ENCODE data around the gene CKS2. TPM values are rescaled to one million over a fixed set of nuclear protein-coding genes. Genes with fewer than 3 reads are reported as not detected.

The CKS2 gene
- total RNA-seq, 1 experiment from 2014 or later, result 93.8 TPM

- H3K4me3 Mint-ChIP-seq (ENCODE audit: unreplicated experiment), result no peak overlapping the region
- ChIA-PET CTCF (no interaction called here), POLR2A (no interaction called here)
- peaks cover 6% of the 10 kb centered on the region for H3K4me1 Mint-ChIP-seq (ENCODE audit: low read depth, unreplicated experiment)
- no TSS peak for BruUV-seq (replicated peaks)
- Histone ChIP-seq H3K9me3 (no peaks in the 10 kb centered on the region), H3K4me3 (ENCODE audit: low read depth, low read length) (no peak overlapping the region), H3K4me1 (no peaks in the 10 kb centered on the region), H3K27me3 (replicated peaks; ENCODE audit: control insufficient read depth, insufficient read depth, low read length) (no peaks in the 10 kb centered on the region), H3K36me3 (ENCODE audit: control insufficient read depth, insufficient read depth, low read length) (no peaks in the 10 kb centered on the region)
- H3K27ac Mint-ChIP-seq (ENCODE audit: unreplicated experiment), result no peak overlapping the region
- no peak for TF ChIP-seq CTCF (IDR thresholded peaks at IDR 0.05; ENCODE audit: insufficient read depth in 1 of 2, low read depth in 1 of 2, low read length in 1 of 2, severe bottlenecking in 1 of 2, unreplicated experiment in 1 of 2)
- no peaks in the 10 kb centered on the region for H3K27me3 Mint-ChIP-seq (ENCODE audit: insufficient read depth, unreplicated experiment)
- peaks cover 44% of the 10 kb centered on the region for H3K36me3 Mint-ChIP-seq (ENCODE audit: insufficient read depth, unreplicated experiment)
- intact Hi-C loops (cut with micrococcal nuclease; ENCODE audit: unreplicated experiment), result no loop called here
- no peaks in the 10 kb centered on the region for H3K9me3 Mint-ChIP-seq (ENCODE audit: unreplicated experiment)
- no peak for DNase-seq
Observed at GRCh38 chr9:89349607-89350006, 38.6 kb downstream of the CKS2 start.

DNA sequence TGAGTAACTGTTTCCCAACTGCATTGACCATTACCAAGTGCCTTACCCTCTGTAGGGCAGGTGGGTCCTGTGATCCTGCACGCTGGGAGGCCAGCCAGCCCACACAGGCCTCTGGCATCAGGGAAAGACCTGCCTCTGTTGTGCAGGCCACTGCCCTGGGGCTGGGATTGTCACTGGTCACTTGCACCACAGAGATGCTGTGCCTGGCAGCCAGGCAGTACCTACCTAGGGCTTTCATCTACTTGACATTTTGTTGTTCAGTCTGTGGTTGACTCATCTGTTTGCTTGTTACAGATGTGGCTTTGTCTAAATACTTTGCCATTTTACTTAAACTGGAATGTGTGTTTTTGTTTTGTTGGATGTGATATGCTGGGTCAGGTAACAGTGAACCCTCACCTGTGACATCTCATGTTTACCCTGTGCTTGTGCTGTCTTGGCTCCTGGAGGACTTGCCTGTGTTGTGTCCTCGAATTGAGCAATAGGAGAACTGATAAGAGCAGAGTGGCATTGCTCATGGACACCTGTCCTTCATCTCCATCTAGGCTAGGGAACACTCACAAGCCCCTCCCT is 40.1 kb downstream of the CKS2 start:
- H3K9me3 Mint-ChIP-seq (ENCODE audit: unreplicated experiment), result no peaks in the 10 kb centered on the region
- no peak for TF ChIP-seq CTCF (IDR thresholded peaks at IDR 0.05; ENCODE audit: insufficient read depth in 1 of 2, low read depth in 1 of 2, low read length in 1 of 2, severe bottlenecking in 1 of 2, unreplicated experiment in 1 of 2)
- intact Hi-C loops (cut with micrococcal nuclease; ENCODE audit: unreplicated experiment), result no loop called here
- ChIA-PET POLR2A (no interaction called here), CTCF (no interaction called here)
- H3K27me3 Mint-ChIP-seq (ENCODE audit: insufficient read depth, unreplicated experiment), result no peaks in the 10 kb centered on the region
- Histone ChIP-seq H3K9me3 (no peaks in the 10 kb centered on the region), H3K36me3 (ENCODE audit: control insufficient read depth, insufficient read depth, low read length) (no peaks in the 10 kb centered on the region), H3K27me3 (replicated peaks; ENCODE audit: control insufficient read depth, insufficient read depth, low read length) (no peaks in the 10 kb centered on the region), H3K4me1 (no peaks in the 10 kb centered on the region), H3K4me3 (ENCODE audit: low read depth, low read length) (no peak overlapping the region)
- H3K27ac Mint-ChIP-seq (ENCODE audit: unreplicated experiment), result no peak overlapping the region
- peak in 1 of 2 experiments; percentile 26 for DNase-seq
- H3K4me1 Mint-ChIP-seq (ENCODE audit: low read depth, unreplicated experiment), result peaks cover 6% of the 10 kb centered on the region
- H3K36me3 Mint-ChIP-seq (ENCODE audit: insufficient read depth, unreplicated experiment), result peaks cover 39% of the 10 kb centered on the region
- no TSS peak for BruUV-seq (replicated peaks)
- no peak overlapping the region for H3K4me3 Mint-ChIP-seq (ENCODE audit: unreplicated experiment)

DNA sequence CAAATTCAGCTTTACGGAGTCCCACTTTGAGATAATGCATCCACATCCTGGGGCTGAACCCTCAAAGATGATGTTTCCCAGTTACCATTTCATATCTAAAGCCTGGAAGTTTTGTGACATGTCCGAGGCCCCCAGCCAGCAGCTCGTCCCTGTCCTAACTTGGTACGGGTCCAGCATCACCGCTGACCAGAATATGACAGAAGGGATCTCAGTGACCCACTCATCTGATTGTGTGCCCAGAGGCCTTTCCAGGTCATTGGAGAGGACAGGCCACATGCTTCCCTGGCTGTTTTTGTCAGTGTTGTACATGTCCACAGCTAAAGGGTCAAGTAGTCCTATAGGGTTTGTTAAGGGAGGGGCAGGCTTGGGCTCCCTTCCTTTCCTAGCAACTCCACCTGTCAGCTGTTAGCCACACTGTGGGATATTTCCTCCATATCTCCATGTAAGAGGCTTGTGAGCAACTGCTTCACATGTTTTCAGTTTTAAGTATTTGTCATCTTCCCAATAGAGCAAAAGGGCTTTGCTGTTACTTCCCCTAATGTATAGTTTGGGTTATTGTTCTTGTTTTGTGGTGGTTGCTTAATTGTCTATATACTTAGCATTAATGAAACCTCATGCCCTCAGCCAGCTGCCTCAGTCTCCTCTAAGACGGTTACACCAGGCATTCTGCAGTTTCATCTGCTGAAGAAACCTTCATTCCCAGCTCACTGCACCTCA is 40.7 kb downstream of the CKS2 start:
- no peaks in the 10 kb centered on the region for H3K27me3 Mint-ChIP-seq (ENCODE audit: insufficient read depth, unreplicated experiment)
- CTCF ChIA-PET, result no interaction called here

More for the DNA sequence above, 40.7 kb downstream of the CKS2 start:
- BruUV-seq (replicated peaks), result no TSS peak
- Histone ChIP-seq H3K4me1 (no peaks in the 10 kb centered on the region), H3K36me3 (ENCODE audit: control insufficient read depth, insufficient read depth, low read length) (no peaks in the 10 kb centered on the region), H3K9me3 (no peaks in the 10 kb centered on the region), H3K4me3 (ENCODE audit: low read depth, low read length) (no peak overlapping the region), H3K27me3 (replicated peaks; ENCODE audit: control insufficient read depth, insufficient read depth, low read length) (no peaks in the 10 kb centered on the region)
- DNase-seq, result no peak
- no peaks in the 10 kb centered on the region for H3K9me3 Mint-ChIP-seq (ENCODE audit: unreplicated experiment)
- TF ChIP-seq CTCF (IDR thresholded peaks at IDR 0.05; ENCODE audit: insufficient read depth in 1 of 2, low read depth in 1 of 2, low read length in 1 of 2, severe bottlenecking in 1 of 2, unreplicated experiment in 1 of 2), result no peak
- peaks cover 32% of the 10 kb centered on the region for H3K36me3 Mint-ChIP-seq (ENCODE audit: insufficient read depth, unreplicated experiment)
- POLR2A ChIA-PET, result no interaction called here
- H3K4me3 Mint-ChIP-seq (ENCODE audit: unreplicated experiment), result no peak overlapping the region
- peaks cover 6% of the 10 kb centered on the region for H3K4me1 Mint-ChIP-seq (ENCODE audit: low read depth, unreplicated experiment)
- intact Hi-C loops (cut with micrococcal nuclease; ENCODE audit: unreplicated experiment), result no loop called here
- H3K27ac Mint-ChIP-seq (ENCODE audit: unreplicated experiment), result no peak overlapping the region

All from Caco-2 (cell line).